Effector memory CD8-positive, alpha-beta T cell (primary cell): Measurements from ENCODE around the gene PDZRN3.

Experiments used
- ATAC-seq: fragments of 150-1000 bp; cut with Tn5 transposase; replicated peaks from 2 replicates; pipeline ENCODE4 v1.10.0; 2021; ENCODE audit warnings: mild to moderate bottlenecking, moderate library complexity
- DNase-seq, 3 experiments: peaks; one replicate each; pipeline ENCODE4 v3.0.0; 2021
- H3K27ac Mint-ChIP-seq, 2 donors: one replicate each; pipeline ENCODE4 v1.8.0; 2022; ENCODE audit warnings: mild to moderate bottlenecking in 2 of 2, mixed read lengths in 2 of 2, moderate library complexity in 2 of 2
- H3K27me3 Mint-ChIP-seq, 2 donors: one replicate each; pipeline ENCODE4 v1.8.0; 2022; ENCODE audit warnings: mixed read lengths in 2 of 2
- H3K36me3 Mint-ChIP-seq: one replicate; pipeline ENCODE4 v1.8.0; 2022; ENCODE audit warnings: mild to moderate bottlenecking, moderate library complexity, mixed read lengths; ENCODE audit not compliant: insufficient read depth
- H3K4me1 Mint-ChIP-seq, 2 donors: one replicate each; pipeline ENCODE4 v1.8.0; 2022; ENCODE audit warnings: low read depth in 2 of 2, mixed read lengths in 2 of 2
- H3K4me3 Mint-ChIP-seq, 2 donors: one replicate each; pipeline ENCODE4 v1.8.0; 2022; ENCODE audit warnings: mild to moderate bottlenecking in 2 of 2, mixed read lengths in 2 of 2, moderate library complexity in 2 of 2
- H3K9me3 Mint-ChIP-seq, 2 donors: one replicate each; pipeline ENCODE4 v1.8.0; 2022; ENCODE audit warnings: mixed read lengths in 2 of 2
- total RNA-seq, 9 experiments: gene quantifications; one replicate each; lab custom pipeline; 2026; lab: John Stamatoyannopoulos, UW

Gene PDZRN3
- total RNA-seq, result 0 to 0.36 (median 0) reads per million in 9 experiments

DNA sequence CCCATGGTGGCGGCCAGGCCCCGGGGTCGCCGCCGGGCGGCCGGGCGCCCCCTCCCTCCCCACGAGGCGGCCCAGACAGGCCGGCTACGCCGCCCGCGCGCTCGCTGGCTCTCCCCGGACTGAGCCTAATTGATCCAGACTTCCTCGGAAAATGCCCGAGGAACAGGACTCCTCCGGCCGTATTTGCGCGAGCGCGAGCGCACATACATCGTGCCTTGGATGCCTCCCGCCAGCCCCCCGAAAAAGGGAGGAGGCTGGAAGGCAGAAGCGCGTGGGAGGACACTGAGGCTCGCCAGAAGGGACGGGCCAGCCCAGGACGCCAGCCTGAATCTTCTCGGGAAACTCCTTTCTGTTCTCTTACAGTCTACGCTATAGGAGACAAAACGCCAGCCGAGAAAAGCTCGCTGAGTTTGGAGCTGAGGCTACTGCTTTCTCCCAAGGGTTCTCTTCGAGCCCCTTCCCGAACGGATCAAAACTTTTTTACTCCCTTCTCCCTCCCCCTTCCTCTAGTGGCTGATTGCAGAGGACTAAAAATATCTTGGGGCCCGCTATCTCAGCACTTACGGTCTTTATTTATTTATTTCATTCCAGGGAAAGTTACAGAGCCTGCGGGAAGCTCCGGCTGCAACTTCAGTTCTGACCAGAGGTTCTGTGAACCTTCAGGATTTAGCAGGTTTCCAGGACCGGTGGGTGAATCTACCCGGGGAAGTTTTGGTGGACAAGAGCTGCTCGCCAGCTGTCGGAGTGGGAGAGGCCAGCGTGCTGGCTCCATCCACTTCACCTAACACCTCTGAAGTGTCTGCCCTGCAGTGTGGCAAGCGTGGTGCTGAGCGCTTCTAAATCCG, at the start of gene PDZRN3:
Gene PDZRN3, minus strand, starts transcription at position 121 of the 845 bp plus-strand sequence.
- H3K9me3 Mint-ChIP-seq, result peaks cover 0 to 1% of the 10 kb centered on the region in 2 donors
- no peaks in the 10 kb centered on the region for H3K27me3 Mint-ChIP-seq
- ATAC-seq, result no peak
- no peak for DNase-seq
- H3K36me3 Mint-ChIP-seq, result no peaks in the 10 kb centered on the region
- no peaks in the 10 kb centered on the region for H3K4me1 Mint-ChIP-seq
- no peak within 1 kb of the TSS for H3K4me3 Mint-ChIP-seq
- H3K27ac Mint-ChIP-seq, result no peak within 1 kb of the TSS

DNA sequence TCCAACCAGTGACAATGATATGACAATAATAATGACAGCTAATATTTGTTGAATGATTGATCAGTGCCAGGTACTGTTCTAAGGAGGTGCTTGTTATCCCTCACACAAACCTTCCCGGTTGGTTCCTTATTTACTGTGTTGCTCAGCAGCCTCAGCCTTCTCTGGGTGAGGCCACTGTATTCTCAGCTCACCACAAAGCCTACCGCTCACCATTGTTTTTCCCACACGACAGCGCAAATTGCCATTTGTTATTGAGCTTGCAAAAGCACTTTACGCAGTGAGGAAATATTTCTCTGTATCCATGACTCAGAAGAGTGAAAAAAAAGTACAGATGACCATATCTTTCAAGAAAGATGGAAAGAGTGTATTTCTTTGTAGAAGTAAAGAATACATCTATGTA, 49.5 kb upstream of the PDZRN3 start:
- ATAC-seq, result no peak
- no peak overlapping the region for H3K27ac Mint-ChIP-seq

DNA sequence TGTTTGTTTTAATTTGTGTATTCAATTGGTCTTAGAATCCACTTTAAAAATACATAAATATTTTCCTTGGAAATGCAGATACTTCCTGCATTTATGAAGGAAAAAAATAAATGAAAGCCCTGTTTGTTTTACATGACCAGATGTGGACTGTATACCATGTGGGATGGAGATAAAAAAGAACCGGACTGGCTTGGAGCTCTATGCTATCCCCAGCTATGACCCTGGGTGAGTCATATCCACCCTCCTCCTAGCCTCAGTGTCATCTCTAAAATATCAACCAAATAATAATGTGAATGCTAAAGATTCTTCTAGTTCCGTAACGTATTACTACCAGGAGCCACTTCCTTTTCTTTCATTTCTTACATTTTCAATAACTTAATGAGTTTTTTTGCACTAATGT, 44.5 kb upstream of the PDZRN3 start:
- Mint-ChIP-seq H3K27me3 (no peaks in the 10 kb centered on the region), H3K27ac (no peak overlapping the region), H3K4me1 (no peaks in the 10 kb centered on the region), H3K9me3 (peaks cover 4 to 18% of the 10 kb centered on the region in 2 donors), H3K4me3 (no peak overlapping the region), H3K36me3 (no peaks in the 10 kb centered on the region)
- DNase-seq (no peak), ATAC-seq (no peak)

More for the DNA sequence above, 49.5 kb upstream of the PDZRN3 start:
- Mint-ChIP-seq H3K27me3 (no peaks in the 10 kb centered on the region), H3K9me3 (peaks cover 8 to 15% of the 10 kb centered on the region in 2 donors), H3K4me1 (no peaks in the 10 kb centered on the region), H3K36me3 (no peaks in the 10 kb centered on the region), H3K4me3 (no peak overlapping the region)
- DNase-seq, result no peak

DNA sequence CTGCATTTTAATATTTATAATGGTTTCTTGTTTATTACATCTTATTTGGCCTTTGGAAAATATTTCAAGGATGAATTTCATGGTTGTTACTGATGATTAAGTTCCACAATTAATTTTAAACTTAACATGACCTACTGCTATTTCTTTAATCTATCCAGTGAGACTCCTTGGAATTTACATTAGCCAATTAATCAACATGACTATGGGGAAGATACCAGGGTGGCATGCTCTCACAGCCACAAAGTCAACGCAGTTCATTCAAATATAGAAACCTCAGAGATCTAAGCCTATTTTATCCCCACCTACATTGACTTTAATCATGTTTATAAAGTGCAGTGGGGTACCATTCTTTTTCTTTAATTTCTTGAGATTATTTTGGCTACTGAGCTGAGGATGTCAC, 43.6 kb upstream of the PDZRN3 start:
- no peak overlapping the region for H3K27ac Mint-ChIP-seq
- no peaks in the 10 kb centered on the region for H3K4me1 Mint-ChIP-seq
- DNase-seq (no peak), ATAC-seq (no peak)
- no peaks in the 10 kb centered on the region for H3K36me3 Mint-ChIP-seq
- H3K27me3 Mint-ChIP-seq, result no peaks in the 10 kb centered on the region
- peaks cover 3 to 9% of the 10 kb centered on the region in 2 donors for H3K9me3 Mint-ChIP-seq
- no peak overlapping the region for H3K4me3 Mint-ChIP-seq

DNA sequence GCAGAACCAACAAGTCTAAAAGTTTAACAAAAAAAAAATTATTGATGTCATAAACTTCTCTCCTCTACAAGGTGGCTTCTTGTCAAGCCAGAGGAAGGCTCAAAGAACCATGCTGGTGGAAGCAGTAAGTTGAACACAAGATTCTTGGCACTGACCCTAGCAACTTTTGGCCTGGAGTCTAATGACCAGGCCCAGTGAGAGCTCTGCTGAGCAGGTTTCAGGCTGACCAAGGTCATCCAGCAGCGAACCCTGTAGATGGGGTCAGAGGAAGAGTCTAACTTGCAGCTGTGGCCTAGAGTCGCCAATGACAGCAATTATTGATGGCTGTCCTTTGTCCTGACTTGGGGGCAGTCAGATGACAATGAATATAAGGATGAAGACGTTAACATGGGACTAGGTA, 43.1 kb upstream of the PDZRN3 start:
- ATAC-seq (no peak), DNase-seq (no peak)
- H3K36me3 Mint-ChIP-seq, result no peaks in the 10 kb centered on the region
- peaks cover 0 to 5% of the 10 kb centered on the region in 2 donors for H3K9me3 Mint-ChIP-seq
- H3K4me3 Mint-ChIP-seq, result no peak overlapping the region
- H3K27me3 Mint-ChIP-seq, result no peaks in the 10 kb centered on the region
- no peaks in the 10 kb centered on the region for H3K4me1 Mint-ChIP-seq
- H3K27ac Mint-ChIP-seq, result no peak overlapping the region

DNA sequence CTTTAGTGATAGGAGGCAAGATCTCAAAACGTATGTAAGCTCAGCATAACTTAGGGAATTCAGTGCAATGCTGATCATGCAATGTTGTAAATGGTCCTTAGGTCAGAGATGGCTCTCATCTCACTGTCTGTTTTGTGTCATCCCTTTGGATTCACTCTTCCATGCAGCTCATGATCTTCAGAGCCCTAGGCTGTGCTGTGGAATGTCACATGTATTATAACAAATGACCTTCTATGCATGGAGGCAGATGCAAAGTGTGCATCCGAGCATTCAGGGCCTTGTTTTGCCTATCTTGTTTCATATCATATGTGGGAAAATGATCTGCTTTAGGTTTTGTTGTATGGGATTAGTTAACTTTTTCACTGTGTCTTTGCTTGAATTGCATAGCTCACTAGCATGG, 40.5 kb upstream of the PDZRN3 start:
- DNase-seq (no peak), ATAC-seq (no peak)
- Mint-ChIP-seq H3K27me3 (no peaks in the 10 kb centered on the region), H3K9me3 (peaks cover 5 to 6% of the 10 kb centered on the region in 2 donors), H3K36me3 (no peaks in the 10 kb centered on the region), H3K4me3 (no peak overlapping the region), H3K27ac (no peak overlapping the region), H3K4me1 (no peaks in the 10 kb centered on the region)

DNA sequence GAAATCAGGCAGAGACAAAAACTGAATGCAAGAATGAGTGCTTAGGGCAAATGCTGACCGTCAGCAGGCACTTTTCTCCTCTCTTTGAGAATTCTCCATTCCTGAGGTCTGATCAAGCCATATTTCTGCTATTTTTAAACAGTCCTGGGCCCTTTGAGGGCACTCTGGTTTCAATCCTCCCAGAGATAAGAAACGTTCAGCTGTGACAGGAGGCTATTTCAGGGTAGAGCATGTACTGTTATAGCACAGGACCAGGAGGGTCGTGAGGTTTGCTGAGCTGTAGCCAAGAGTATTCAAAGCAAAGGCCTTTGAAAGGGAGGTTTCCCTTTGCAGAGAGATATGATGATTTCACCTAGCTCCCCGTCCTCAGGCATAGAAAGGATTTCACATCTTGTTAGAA, 39.6 kb upstream of the PDZRN3 start:
- Mint-ChIP-seq H3K4me3 (no peak overlapping the region), H3K9me3 (peaks cover 12% of the 10 kb centered on the region in 2 donors), H3K4me1 (no peaks in the 10 kb centered on the region), H3K27ac (no peak overlapping the region), H3K36me3 (no peaks in the 10 kb centered on the region), H3K27me3 (no peaks in the 10 kb centered on the region)
- DNase-seq, result no peak
- no peak for ATAC-seq

DNA sequence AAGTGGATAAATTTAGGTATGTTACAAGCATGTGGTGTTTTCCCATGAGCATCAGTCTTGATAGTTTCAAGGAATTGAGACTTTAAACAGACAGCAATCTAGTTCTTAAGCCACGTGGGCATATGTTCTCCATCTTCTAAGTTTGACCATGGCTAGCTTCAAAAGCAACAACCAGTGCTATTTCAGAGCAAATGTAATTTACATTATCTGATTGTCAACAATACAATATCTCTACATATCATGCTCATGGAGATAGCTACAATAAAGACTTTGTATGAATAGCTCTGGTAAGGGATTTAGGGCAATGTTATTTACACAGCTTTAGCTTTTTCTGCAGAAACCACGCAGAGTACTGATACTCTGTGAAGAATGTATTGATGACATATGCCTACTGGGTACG, 38.8 kb upstream of the PDZRN3 start:
- Mint-ChIP-seq H3K4me3 (no peak overlapping the region), H3K4me1 (no peaks in the 10 kb centered on the region)
- no peak for ATAC-seq

DNA sequence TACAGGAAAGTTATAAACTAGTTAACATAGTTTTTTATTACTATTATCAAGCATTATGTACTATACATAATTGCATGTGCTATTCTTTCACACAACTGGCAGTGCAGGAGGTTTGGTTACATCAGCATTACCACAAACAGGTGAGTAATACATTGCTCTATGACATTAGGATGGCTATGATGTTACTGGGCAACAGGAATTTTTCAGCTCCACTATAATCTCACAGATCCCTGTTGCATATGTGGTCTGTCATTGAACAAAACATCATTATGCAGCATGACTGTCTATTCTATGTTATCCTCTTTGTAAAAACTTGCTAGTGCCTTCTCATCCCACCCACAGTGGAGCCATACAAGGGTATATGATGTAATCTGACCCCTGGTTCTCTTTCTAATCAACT, 36.5 kb upstream of the PDZRN3 start:
- no peak for DNase-seq
- Mint-ChIP-seq H3K4me1 (no peaks in the 10 kb centered on the region), H3K27me3 (no peaks in the 10 kb centered on the region), H3K4me3 (no peak overlapping the region), H3K9me3 (peaks cover 14% of the 10 kb centered on the region in 2 donors), H3K27ac (no peak overlapping the region), H3K36me3 (no peaks in the 10 kb centered on the region)
- no peak for ATAC-seq

More for the DNA sequence above, 38.8 kb upstream of the PDZRN3 start:
- no peak overlapping the region for H3K27ac Mint-ChIP-seq
- no peak for DNase-seq
- H3K9me3 Mint-ChIP-seq, result peaks cover 12 to 14% of the 10 kb centered on the region in 2 donors
- no peaks in the 10 kb centered on the region for H3K27me3 Mint-ChIP-seq
- H3K36me3 Mint-ChIP-seq, result no peaks in the 10 kb centered on the region

DNA sequence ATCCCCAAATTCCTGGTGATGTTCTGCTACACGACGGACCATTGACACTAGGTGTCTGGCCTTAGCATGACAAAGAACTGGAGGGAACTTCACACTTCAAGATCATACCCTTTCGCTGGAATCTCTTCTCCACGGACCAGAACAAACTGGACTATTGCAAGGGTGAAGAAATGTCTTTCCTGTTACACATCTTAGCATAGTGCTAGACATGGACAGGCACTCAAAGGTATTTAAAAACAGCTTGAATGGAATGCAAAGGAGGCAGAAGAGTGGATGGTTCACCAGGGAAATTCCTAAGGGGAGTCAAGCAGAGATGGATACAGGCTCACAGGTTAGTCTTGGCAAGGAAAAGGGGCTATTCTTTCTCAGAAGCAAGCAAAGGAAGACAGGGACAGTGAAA, 33.5 kb upstream of the PDZRN3 start:
- ATAC-seq (no peak), DNase-seq (no peak)
- peaks cover 9 to 17% of the 10 kb centered on the region in 2 donors for H3K9me3 Mint-ChIP-seq
- H3K4me1 Mint-ChIP-seq, result no peaks in the 10 kb centered on the region
- no peaks in the 10 kb centered on the region for H3K27me3 Mint-ChIP-seq
- H3K36me3 Mint-ChIP-seq, result no peaks in the 10 kb centered on the region
- H3K27ac Mint-ChIP-seq, result no peak overlapping the region
- no peak overlapping the region for H3K4me3 Mint-ChIP-seq

DNA sequence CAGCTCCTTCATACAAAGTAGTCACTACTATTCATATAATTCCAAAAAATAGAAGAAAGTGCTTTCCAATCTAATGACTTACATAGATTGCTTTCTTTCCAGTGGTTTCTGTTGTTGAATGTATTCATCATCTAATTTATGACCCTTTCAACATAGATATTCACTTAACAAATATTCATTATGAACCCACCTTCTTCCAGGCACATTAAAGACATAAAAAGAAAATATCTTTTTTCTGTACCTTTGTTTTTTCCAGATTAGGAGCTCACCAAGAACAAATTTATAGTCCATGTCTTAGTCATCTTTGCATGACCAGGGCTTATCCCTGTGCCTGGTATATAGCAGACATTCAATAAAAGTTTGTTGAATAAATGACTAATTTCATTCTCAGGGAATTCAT, 32.4 kb upstream of the PDZRN3 start:
- Mint-ChIP-seq H3K9me3 (peaks cover 9 to 17% of the 10 kb centered on the region in 2 donors), H3K27ac (no peak overlapping the region), H3K27me3 (no peaks in the 10 kb centered on the region), H3K4me1 (no peaks in the 10 kb centered on the region), H3K36me3 (no peaks in the 10 kb centered on the region), H3K4me3 (no peak overlapping the region)
- no peak for DNase-seq
- ATAC-seq, result no peak

DNA sequence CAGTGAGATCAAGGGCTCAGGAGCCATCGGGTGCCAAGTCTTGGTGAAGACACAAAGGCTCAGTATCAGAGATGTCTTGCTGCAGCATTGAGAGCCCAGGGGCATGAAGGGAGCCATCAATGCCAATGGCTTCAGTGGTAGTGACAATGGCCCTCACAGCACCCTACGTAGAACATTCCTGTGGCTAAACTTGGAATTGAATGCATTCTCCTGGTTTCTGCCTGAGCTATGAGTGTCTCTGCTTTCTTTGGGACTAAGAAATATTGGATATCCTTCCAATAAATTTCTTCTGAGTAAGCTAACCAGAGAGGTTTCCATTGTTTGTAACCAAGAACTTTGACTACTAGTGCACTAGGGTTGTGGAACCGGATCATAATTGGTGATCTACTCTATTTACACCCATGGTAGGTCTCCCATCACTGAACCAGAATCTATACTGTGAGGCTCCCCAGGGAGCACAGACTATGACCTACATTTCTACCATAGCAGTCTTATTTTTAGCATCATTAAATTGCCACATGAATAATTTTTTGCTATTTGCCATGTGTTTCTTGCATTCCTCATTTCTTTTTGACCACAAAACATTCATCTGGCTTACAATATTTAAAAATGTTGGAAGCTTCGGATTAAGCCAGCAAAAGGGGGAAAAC, 31.6 kb upstream of the PDZRN3 start:
- ATAC-seq (no peak), DNase-seq (no peak)
- Mint-ChIP-seq H3K9me3 (peaks cover 9 to 10% of the 10 kb centered on the region in 2 donors), H3K27ac (no peak overlapping the region), H3K36me3 (no peaks in the 10 kb centered on the region), H3K4me3 (no peak overlapping the region), H3K4me1 (no peaks in the 10 kb centered on the region), H3K27me3 (no peaks in the 10 kb centered on the region)

DNA sequence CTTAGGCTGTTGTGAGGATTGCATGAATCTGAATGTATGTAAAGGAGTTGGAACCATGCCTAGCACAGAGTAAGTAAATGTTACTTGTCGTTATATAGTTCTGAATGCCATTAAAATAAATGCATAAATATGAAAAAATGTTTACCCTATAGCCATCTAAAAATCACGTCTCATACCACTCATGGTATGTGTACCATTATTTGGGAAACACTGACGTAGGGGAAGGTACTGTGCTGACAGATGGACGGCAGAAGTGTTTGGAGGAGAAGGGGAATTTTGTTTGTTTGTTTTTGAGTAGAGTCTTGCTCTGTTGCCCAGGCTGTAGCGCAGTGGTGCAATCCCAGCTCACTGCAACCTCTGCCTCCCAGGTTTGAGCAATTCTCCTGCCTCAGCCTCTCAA, 30.5 kb upstream of the PDZRN3 start:
- Mint-ChIP-seq H3K4me1 (no peaks in the 10 kb centered on the region), H3K4me3 (no peak overlapping the region), H3K27ac (no peak overlapping the region), H3K36me3 (no peaks in the 10 kb centered on the region), H3K27me3 (no peaks in the 10 kb centered on the region), H3K9me3 (peaks cover 9 to 10% of the 10 kb centered on the region in 2 donors)
- no peak for ATAC-seq
- DNase-seq, result no peak

DNA sequence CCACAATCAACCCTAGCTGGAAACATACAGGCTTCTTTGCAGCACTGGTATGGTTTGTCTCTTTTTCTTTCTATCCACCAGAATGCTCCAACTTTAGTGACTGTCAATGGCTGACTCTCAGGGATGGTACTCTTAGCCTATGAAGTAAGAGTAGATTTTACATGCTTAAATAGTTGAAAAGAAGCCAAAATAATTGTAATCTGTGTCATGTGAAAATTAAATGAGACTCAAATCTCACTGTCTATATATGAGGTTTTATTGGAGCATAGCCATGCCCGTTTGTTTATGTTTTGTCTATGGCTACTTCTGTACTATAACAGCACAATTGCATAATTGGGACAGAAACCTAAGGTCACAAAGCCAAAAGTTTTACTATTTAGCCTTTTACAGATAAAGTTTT, 29.1 kb upstream of the PDZRN3 start:
- H3K4me3 Mint-ChIP-seq, result no peak overlapping the region
- no peak overlapping the region for H3K27ac Mint-ChIP-seq
- DNase-seq (no peak), ATAC-seq (no peak)
- H3K4me1 Mint-ChIP-seq, result no peaks in the 10 kb centered on the region
- H3K36me3 Mint-ChIP-seq, result no peaks in the 10 kb centered on the region
- H3K27me3 Mint-ChIP-seq, result no peaks in the 10 kb centered on the region
- peaks cover 0 to 4% of the 10 kb centered on the region in 2 donors for H3K9me3 Mint-ChIP-seq
